Astrocyte (in vitro differentiated cells and primary cell): ENCODE data around the gene MRRF. TPM values are rescaled to one million over a fixed set of nuclear protein-coding genes. Genes with fewer than 3 reads are reported as not detected.

Experiments used
- DNase-seq: peaks from one replicate; pipeline ENCODE4 v3.0.0-alpha.2; 2010; ENCODE audit warnings: low read depth
- FAIRE-seq: peaks from 2 replicates; lab custom pipeline; 2011; peaks lifted over from hg19 to GRCh38; lab: Jason Lieb, UNC
- H2AFZ ChIP-seq: 2 replicates; pipeline ENCODE4 v1.6.0; 2012; ENCODE audit warnings: low read depth, low read length, inconsistent platforms
- H3K27ac ChIP-seq: 2 replicates; pipeline ENCODE4 v1.5.1; 2011; ENCODE audit warnings: low read depth, low read length, inconsistent platforms
- H3K27me3 ChIP-seq: 2 replicates; pipeline ENCODE4 v1.6.0; 2011; ENCODE audit warnings: low read length, inconsistent platforms; ENCODE audit not compliant: insufficient read depth
- H3K36me3 ChIP-seq: 2 replicates; pipeline ENCODE4 v1.5.1; 2011; ENCODE audit warnings: low read length, inconsistent platforms; ENCODE audit not compliant: insufficient read depth
- H3K4me1 ChIP-seq: 2 replicates; pipeline ENCODE4 v1.5.1; 2011; ENCODE audit warnings: low read length, inconsistent platforms; ENCODE audit not compliant: insufficient read depth
- H3K4me2 ChIP-seq: 2 replicates; pipeline ENCODE4 v1.6.0; 2012; ENCODE audit warnings: low read length, inconsistent platforms
- H3K4me3 ChIP-seq: 2 replicates; pipeline ENCODE4 v1.5.1; 2011; ENCODE audit warnings: low read depth, mild to moderate bottlenecking, low read length, inconsistent platforms; ENCODE audit not compliant: insufficient read depth
- H3K79me2 ChIP-seq: 2 replicates; pipeline ENCODE4 v1.6.0; 2012; ENCODE audit warnings: mild to moderate bottlenecking, low read length, inconsistent platforms; ENCODE audit not compliant: insufficient read depth
- H3K9ac ChIP-seq: 2 replicates; pipeline ENCODE4 v1.6.0; 2012; ENCODE audit warnings: mild to moderate bottlenecking, low read length, inconsistent platforms
- H3K9me3 ChIP-seq: 2 replicates; pipeline ENCODE4 v1.5.1; 2012; ENCODE audit warnings: low read depth, mild to moderate bottlenecking, low read length, inconsistent platforms; ENCODE audit not compliant: insufficient read depth
- H4K20me1 ChIP-seq: 2 replicates; pipeline ENCODE4 v1.6.0; 2012; ENCODE audit warnings: low read length, inconsistent platforms; ENCODE audit not compliant: insufficient read depth
- H3K27ac Mint-ChIP-seq: one replicate; pipeline ENCODE4 v1.8.0; 2021; ENCODE audit warnings: mild to moderate bottlenecking, mixed read lengths; ENCODE audit not compliant: unreplicated experiment
- H3K27me3 Mint-ChIP-seq: one replicate; pipeline ENCODE4 v1.8.0; 2021; ENCODE audit warnings: low read depth, mixed read lengths; ENCODE audit not compliant: unreplicated experiment
- H3K36me3 Mint-ChIP-seq: one replicate; pipeline ENCODE4 v1.8.0; 2021; ENCODE audit warnings: low read depth, mixed read lengths; ENCODE audit not compliant: unreplicated experiment
- H3K4me1 Mint-ChIP-seq: one replicate; pipeline ENCODE4 v1.8.0; 2021; ENCODE audit warnings: low read depth, mixed read lengths; ENCODE audit not compliant: unreplicated experiment
- H3K4me3 Mint-ChIP-seq: one replicate; pipeline ENCODE4 v1.8.0; 2021; ENCODE audit warnings: mild to moderate bottlenecking, moderate library complexity, mixed read lengths; ENCODE audit not compliant: unreplicated experiment
- H3K9me3 Mint-ChIP-seq: one replicate; pipeline ENCODE4 v1.8.0; 2021; ENCODE audit warnings: mild to moderate bottlenecking, mixed read lengths; ENCODE audit not compliant: unreplicated experiment
- CTCF ChIP-seq: IDR thresholded peaks from 2 replicates; pipeline ENCODE4 v1.5.1; 2011; ENCODE audit warnings: low read depth, mild to moderate bottlenecking, inconsistent platforms, low read length, moderate library complexity; ENCODE audit not compliant: insufficient read depth
- EZH2 ChIP-seq: IDR thresholded peaks from 2 replicates; pipeline ENCODE4 v1.6.1; 2012; ENCODE audit warnings: mild to moderate bottlenecking, low read length, inconsistent platforms; ENCODE audit not compliant: insufficient read depth
- total RNA-seq: library from RNA; stranded (reverse); gene quantifications from 2 replicates; pipeline ENCODE4 v1.2.1, GENCODE V29; 2021

The MRRF gene
- total RNA-seq, 1 donor from 2014 or later = 24.0 TPM

- TF ChIP-seq CTCF (peak; percentile 28), EZH2 (no peak)
- H3K36me3 Mint-ChIP-seq = peaks cover 4% of the 10 kb centered on the region
- H3K4me2 ChIP-seq = no peak overlapping the region
- H3K4me3 Mint-ChIP-seq = no peak overlapping the region
- peaks cover 4% of the 10 kb centered on the region for H3K9me3 ChIP-seq
- H3K27me3 Mint-ChIP-seq = peaks cover 12% of the 10 kb centered on the region
- DNase-seq (no peak), FAIRE-seq (no peak)
- H4K20me1 ChIP-seq = no peaks in the 10 kb centered on the region
- H3K4me1 Mint-ChIP-seq = peaks cover 10% of the 10 kb centered on the region
- no peak overlapping the region for H3K27ac Mint-ChIP-seq
- H3K4me3 ChIP-seq = no peak overlapping the region
- peaks cover 21% of the 10 kb centered on the region for H3K4me1 ChIP-seq
- H3K9ac ChIP-seq = no peak overlapping the region
- peaks cover 11% of the 10 kb centered on the region for H3K9me3 Mint-ChIP-seq
- no peaks in the 10 kb centered on the region for H3K79me2 ChIP-seq
- H2AFZ ChIP-seq = no peak overlapping the region
- H3K36me3 ChIP-seq = no peaks in the 10 kb centered on the region
- no peak overlapping the region for H3K27ac ChIP-seq
- peaks cover 1% of the 10 kb centered on the region for H3K27me3 ChIP-seq
These were observed 114.7 kb downstream of the MRRF start for GRCh38 chr9:122379340-122379739.

- no peaks in the 10 kb centered on the region for H3K36me3 ChIP-seq
- H3K4me2 ChIP-seq = no peak overlapping the region
- peaks cover 18% of the 10 kb centered on the region for H3K4me1 ChIP-seq
- peaks cover 5% of the 10 kb centered on the region for H3K27me3 Mint-ChIP-seq
- no peak for DNase-seq
- TF ChIP-seq CTCF (no peak), EZH2 (no peak)
- H4K20me1 ChIP-seq = no peaks in the 10 kb centered on the region
- no peak overlapping the region for H2AFZ ChIP-seq
- H3K9me3 Mint-ChIP-seq = peaks cover 11% of the 10 kb centered on the region
- H3K27me3 ChIP-seq = no peaks in the 10 kb centered on the region
- H3K79me2 ChIP-seq = no peaks in the 10 kb centered on the region
- no peak for FAIRE-seq
- H3K27ac Mint-ChIP-seq = no peak overlapping the region
- peaks cover 10% of the 10 kb centered on the region for H3K4me1 Mint-ChIP-seq
- H3K36me3 Mint-ChIP-seq = peaks cover 4% of the 10 kb centered on the region
- no peak overlapping the region for H3K4me3 Mint-ChIP-seq
- H3K9ac ChIP-seq = no peak overlapping the region
- H3K9me3 ChIP-seq = peaks cover 4% of the 10 kb centered on the region
- H3K27ac ChIP-seq = no peak overlapping the region
- no peak overlapping the region for H3K4me3 ChIP-seq
These were observed 115.6 kb downstream of the MRRF start for GRCh38 chr9:122380293-122380692.

Other genes starting within 250 kb of the MRRF start
- gene TTLL11, start 171.6 kb upstream of the MRRF start, total RNA-seq = 6.6 and 6.9 TPM in 2 replicates
- gene NDUFA8, start 105.1 kb upstream of the MRRF start, total RNA-seq = 52.3 and 56.4 TPM in 2 replicates
- gene MORN5, start 105.0 kb upstream of the MRRF start, total RNA-seq = not detected in 2 replicates
- gene LHX6, start 35.9 kb upstream of the MRRF start, total RNA-seq = 0.34 and 0.53 TPM in 2 replicates
- gene RBM18, start within 50 bp of the MRRF start, total RNA-seq = 28.6 and 29.1 TPM in 2 replicates
- gene PTGS1, start 106.1 kb downstream of the MRRF start, total RNA-seq = 0.23 and 0.41 TPM in 2 replicates
- not detected in 2 replicates for gene OR1J1, start 213.0 kb downstream of the MRRF start, total RNA-seq
- not detected in 2 replicates for gene OR1J2, start 245.9 kb downstream of the MRRF start, total RNA-seq